GM23338 (cell line): ENCODE data around the gene CD300A. TPM values are rescaled to one million over a fixed set of nuclear protein-coding genes. Genes with fewer than 3 reads are reported as not detected.

ENCODE experiments used
- ATAC-seq: fragments of 200-7000 bp; cut with Tn5 transposase; 3 replicates; pipeline ENCODE4 v1.9.1; 2020
- DNase-seq: peaks from one replicate; pipeline ENCODE4 v3.0.0-alpha.2; 2015; ENCODE audit warnings: low spot score
- H2AFZ ChIP-seq: fragments of 200-600 bp; sonication (generic); 2 replicates; pipeline ENCODE4 v1.8.0; 2016; ENCODE audit warnings: antibody characterized with exemption, mild to moderate bottlenecking, moderate library complexity
- H3F3A ChIP-seq: fragments of 200-600 bp; sonication (generic); replicated peaks from 2 replicates; pipeline ENCODE4 v1.8.0; 2017; ENCODE audit warnings: antibody characterized with exemption, mixed run types, low read depth
- H3K27ac ChIP-seq: fragments of 200-600 bp; sonication (generic); 2 replicates; pipeline ENCODE4 v1.6.1; 2016; ENCODE audit warnings: low read depth
- H3K27me3 ChIP-seq: fragments of 200-600 bp; sonication (generic); 2 replicates; pipeline ENCODE4 v1.8.0; 2016; ENCODE audit warnings: mild to moderate bottlenecking, mixed run types, moderate library complexity; ENCODE audit not compliant: insufficient read depth
- H3K36me3 ChIP-seq: fragments of 200-600 bp; sonication (generic); 2 replicates; pipeline ENCODE4 v1.8.0; 2016; ENCODE audit warnings: mild to moderate bottlenecking; ENCODE audit not compliant: insufficient read depth
- H3K4me1 ChIP-seq: fragments of 200-600 bp; sonication (generic); 2 replicates; pipeline ENCODE4 v1.8.0; 2016; ENCODE audit warnings: mild to moderate bottlenecking, moderate library complexity; ENCODE audit not compliant: insufficient read depth
- H3K4me2 ChIP-seq: fragments of 200-600 bp; sonication (generic); 2 replicates; pipeline ENCODE4 v1.7.1; 2017; ENCODE audit warnings: mixed run types
- H3K4me3 ChIP-seq: fragments of 200-600 bp; sonication (generic); 2 replicates; pipeline ENCODE4 v1.6.1; 2016; ENCODE audit warnings: mixed run types
- H3K79me2 ChIP-seq: fragments of 200-600 bp; sonication (generic); replicated peaks from 2 replicates; pipeline ENCODE4 v1.8.0; 2017; ENCODE audit warnings: mild to moderate bottlenecking; ENCODE audit not compliant: insufficient read depth
- H3K9me2 ChIP-seq: fragments of 200-600 bp; sonication (generic); 2 replicates; pipeline ENCODE4 v1.8.0; 2017; ENCODE audit not compliant: insufficient read depth
- H4K20me1 ChIP-seq: fragments of 200-600 bp; sonication (generic); replicated peaks from 2 replicates; pipeline ENCODE4 v1.8.0; 2017; ENCODE audit warnings: mild to moderate bottlenecking; ENCODE audit not compliant: insufficient read depth
- H3K27ac Mint-ChIP-seq: 2 replicates; pipeline ENCODE4 v1.8.0; 2020; ENCODE audit warnings: inconsistent platforms, mild to moderate bottlenecking, moderate library complexity, mixed read lengths
- H3K27me3 Mint-ChIP-seq: 3 replicates; pipeline ENCODE4 v1.8.0; 2022; ENCODE audit warnings: low read depth, mild to moderate bottlenecking, moderate library complexity, mixed read lengths, inconsistent platforms; ENCODE audit not compliant: insufficient read depth, poor library complexity
- H3K36me3 Mint-ChIP-seq: 3 replicates; pipeline ENCODE4 v1.8.0; 2021; ENCODE audit warnings: low read depth, mild to moderate bottlenecking, inconsistent platforms, moderate library complexity, mixed read lengths
- H3K4me1 Mint-ChIP-seq: 3 replicates; pipeline ENCODE4 v1.8.0; 2020; ENCODE audit warnings: mild to moderate bottlenecking, inconsistent platforms, mixed read lengths
- H3K4me3 Mint-ChIP-seq: 3 replicates; pipeline ENCODE4 v1.8.0; 2021; ENCODE audit warnings: moderate library complexity, mild to moderate bottlenecking, inconsistent platforms, mixed read lengths
- H3K9me3 Mint-ChIP-seq: 3 replicates; pipeline ENCODE4 v1.8.0; 2020; ENCODE audit warnings: moderate library complexity, mild to moderate bottlenecking, inconsistent platforms, mixed read lengths
- ETS1 ChIP-seq: IDR thresholded peaks from 2 replicates; pipeline ENCODE4 v1.6.1; 2016; ENCODE audit warnings: antibody characterized with exemption
- EZH2phosphoT487 ChIP-seq: fragments of 200-600 bp; sonication (generic); IDR thresholded peaks from one replicate; pipeline ENCODE4 v1.8.1; 2018; ENCODE audit warnings: antibody characterized with exemption; ENCODE audit not compliant: unreplicated experiment
- JUNB ChIP-seq: IDR thresholded peaks from one replicate; pipeline ENCODE4 v1.6.1; 2016; ENCODE audit warnings: antibody characterized with exemption; ENCODE audit not compliant: unreplicated experiment
- NANOG ChIP-seq: IDR thresholded peaks from 2 replicates; pipeline ENCODE4 v1.6.1; 2016; ENCODE audit warnings: antibody characterized with exemption, borderline replicate concordance
- POLR2AphosphoS5 ChIP-seq: IDR thresholded peaks from 2 replicates; pipeline ENCODE4 v1.6.1; 2016; ENCODE audit warnings: antibody characterized with exemption, low read depth
- REST ChIP-seq: IDR thresholded peaks from one replicate; pipeline ENCODE4 v1.6.1; 2018; ENCODE audit warnings: antibody characterized with exemption; ENCODE audit not compliant: unreplicated experiment
- STAT1 ChIP-seq: IDR thresholded peaks from one replicate; pipeline ENCODE4 v1.6.1; 2016; ENCODE audit warnings: antibody characterized with exemption; ENCODE audit not compliant: unreplicated experiment
- polyA plus RNA-seq: library from polyadenylated mRNA; unstranded; fragments of >200 nt; fragmentation: Nextera tagmentation; extraction: Ambion mirVana; gene quantifications from 2 replicates; pipeline ENCODE4 v1.2.1, GENCODE V29; 2016
- total RNA-seq: library from RNA; depleted of rRNA; stranded (reverse); fragments of >200 nt; shearing (Covaris generic); gene quantifications from 2 replicates; pipeline ENCODE4 v1.2.3, GENCODE V29; 2014
- TF ChIP-seq, protein P1 (sequence below), 2 experiments: fragments of 200-600 bp in 1 of 2; sonication (generic) in 1 of 2; conservative IDR thresholded peaks; 2 replicates each; pipeline versions ENCODE4 v1.5.1 to v1.6.1; 2016 to 2017; ENCODE audit warnings: antibody characterized with exemption in 2 of 2, low read depth in 2 of 2, mild to moderate bottlenecking in 2 of 2, moderate library complexity in 1 of 2

The CD300A gene
- total and polyA plus RNA-seq, 2 experiments from 2014 or later: 0.37 to 0.45 TPM

GRCh38 chr17:74478420-74479100, 12.1 kb downstream of the CD300A start:
- Mint-ChIP-seq H3K4me1 (peaks cover 3% of the 10 kb centered on the region; the same call in 2 of the 3 replicates), H3K27ac (no peak overlapping the region), H3K4me3 (no peak overlapping the region), H3K27me3 (peaks cover 7% of the 10 kb centered on the region), H3K9me3 (peaks cover 29% of the 10 kb centered on the region), H3K36me3 (peaks cover 10% of the 10 kb centered on the region; the same call in 2 of the 3 replicates)
- no peaks in the 10 kb centered on the region for H3K4me1 ChIP-seq
- H3K79me2 ChIP-seq: no peaks in the 10 kb centered on the region
- no peak overlapping the region for H3K4me2 ChIP-seq
- H3F3A ChIP-seq: no peaks in the 10 kb centered on the region
- no peak overlapping the region for H2AFZ ChIP-seq
- H3K27ac ChIP-seq: no peak overlapping the region
- TF ChIP-seq REST (no peak), POLR2AphosphoS5 (no peak), STAT1 (no peak), NANOG (no peak)
- TF ChIP-seq, protein P1, sequence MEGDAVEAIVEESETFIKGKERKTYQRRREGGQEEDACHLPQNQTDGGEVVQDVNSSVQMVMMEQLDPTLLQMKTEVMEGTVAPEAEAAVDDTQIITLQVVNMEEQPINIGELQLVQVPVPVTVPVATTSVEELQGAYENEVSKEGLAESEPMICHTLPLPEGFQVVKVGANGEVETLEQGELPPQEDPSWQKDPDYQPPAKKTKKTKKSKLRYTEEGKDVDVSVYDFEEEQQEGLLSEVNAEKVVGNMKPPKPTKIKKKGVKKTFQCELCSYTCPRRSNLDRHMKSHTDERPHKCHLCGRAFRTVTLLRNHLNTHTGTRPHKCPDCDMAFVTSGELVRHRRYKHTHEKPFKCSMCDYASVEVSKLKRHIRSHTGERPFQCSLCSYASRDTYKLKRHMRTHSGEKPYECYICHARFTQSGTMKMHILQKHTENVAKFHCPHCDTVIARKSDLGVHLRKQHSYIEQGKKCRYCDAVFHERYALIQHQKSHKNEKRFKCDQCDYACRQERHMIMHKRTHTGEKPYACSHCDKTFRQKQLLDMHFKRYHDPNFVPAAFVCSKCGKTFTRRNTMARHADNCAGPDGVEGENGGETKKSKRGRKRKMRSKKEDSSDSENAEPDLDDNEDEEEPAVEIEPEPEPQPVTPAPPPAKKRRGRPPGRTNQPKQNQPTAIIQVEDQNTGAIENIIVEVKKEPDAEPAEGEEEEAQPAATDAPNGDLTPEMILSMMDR (conservative IDR thresholded peaks at IDR 0.05; ENCODE audit: low read depth in 2 of 2): no peak
- H3K9me2 ChIP-seq: no peaks in the 10 kb centered on the region
- no peaks in the 10 kb centered on the region for H3K36me3 ChIP-seq
- H4K20me1 ChIP-seq: no peaks in the 10 kb centered on the region
- ATAC-seq (no peak), DNase-seq (no peak)
- no peak overlapping the region for H3K4me3 ChIP-seq
- H3K27me3 ChIP-seq: no peaks in the 10 kb centered on the region

- H3K27ac Mint-ChIP-seq: no peak overlapping the region
- Histone ChIP-seq H3K4me2 (no peak overlapping the region), H3K4me1 (no peaks in the 10 kb centered on the region), H3K9me2 (no peaks in the 10 kb centered on the region), H3K36me3 (no peaks in the 10 kb centered on the region), H3K4me3 (no peak overlapping the region), H4K20me1 (no peaks in the 10 kb centered on the region), H3K27me3 (no peaks in the 10 kb centered on the region), H3K79me2 (no peaks in the 10 kb centered on the region), H2AFZ (no peak overlapping the region), H3K27ac (no peak overlapping the region), H3F3A (no peaks in the 10 kb centered on the region)
- no peak overlapping the region for H3K4me3 Mint-ChIP-seq
- DNase-seq (no peak), ATAC-seq (no peak)
- peaks cover 15% of the 10 kb centered on the region for H3K9me3 Mint-ChIP-seq
- TF ChIP-seq JUNB (no peak), ETS1 (no peak), EZH2phosphoT487 (no peak), STAT1 (no peak)
- peaks cover 7% of the 10 kb centered on the region; the same call in 2 of the 3 replicates for H3K36me3 Mint-ChIP-seq
- no peaks in the 10 kb centered on the region for H3K4me1 Mint-ChIP-seq
- peaks cover 3% of the 10 kb centered on the region for H3K27me3 Mint-ChIP-seq
Measured at GRCh38 chr17:74480290-74480689, 13.9 kb downstream of the CD300A start.
